ENCODE results near the gene OPA3.
A peak's percentile ranks its signal among the peaks of the same experiment; 100 is the strongest.

DNA sequence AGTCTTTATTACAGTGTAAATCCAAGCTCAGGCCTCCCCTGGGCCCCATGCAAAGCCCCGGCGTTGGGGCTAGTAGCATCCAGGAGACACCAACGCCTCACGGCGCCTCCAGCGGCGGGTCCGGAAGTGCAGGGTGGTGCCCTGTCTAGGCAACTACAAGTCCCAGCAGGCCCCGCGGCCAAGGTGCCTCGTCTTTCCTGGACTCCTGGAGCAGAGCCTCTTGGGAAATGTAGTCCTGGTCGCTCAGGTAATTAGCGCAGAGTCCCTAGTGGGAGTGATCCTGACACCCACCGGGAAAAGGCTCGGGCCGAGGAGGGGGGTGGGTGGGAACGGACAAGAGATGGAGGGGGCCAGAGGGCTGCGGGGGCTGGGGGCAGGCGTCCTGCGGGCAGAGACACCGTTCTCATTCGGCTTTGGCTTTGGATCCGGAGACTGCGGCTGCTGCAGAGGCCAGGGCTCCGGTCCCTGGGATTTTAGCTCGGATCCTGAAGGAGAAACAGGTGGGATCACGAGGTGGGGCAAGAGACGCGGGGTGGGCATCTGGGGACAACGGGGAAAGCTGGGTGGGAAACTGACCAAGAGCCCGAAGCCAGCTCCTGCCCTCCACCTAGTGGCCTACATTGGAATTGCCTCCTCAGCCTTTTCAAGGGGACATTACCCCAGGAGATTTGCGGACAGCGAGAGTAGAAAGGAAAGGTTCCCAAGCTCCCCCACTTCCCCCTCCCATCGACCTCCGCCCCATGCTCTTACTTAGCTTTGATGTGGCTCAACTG is 99.1 kb downstream of the OPA3 start:
- TF ChIP-seq CTCF (optimal IDR thresholded peaks at IDR 0.05 in 1 of 3, IDR thresholded peaks at IDR 0.05 in 1 of 3, conservative IDR thresholded peaks at IDR 0.05 in 1 of 3; ENCODE audit: extremely low read depth in 1 of 3, insufficient read depth in 2 of 3, low read length in 3 of 3) (peak; percentile 87 to 92 (median 88)), EZH2 (IDR thresholded peaks at IDR 0.05; ENCODE audit: low read length) (no peak)

Data from keratinocyte (primary cell).